ENCODE measurements around the gene SAMD5. TPM values are rescaled to one million over a fixed set of nuclear protein-coding genes. Genes with fewer than 3 reads are reported as not detected.

SAMD5 gene
- total and polyA plus RNA-seq, 9 of the 15 experiments (the other 6 are each of a cell fraction or from before 2014, with no cell fraction given) = 0.15 to 0.91 (median 0.55) TPM

DNA sequence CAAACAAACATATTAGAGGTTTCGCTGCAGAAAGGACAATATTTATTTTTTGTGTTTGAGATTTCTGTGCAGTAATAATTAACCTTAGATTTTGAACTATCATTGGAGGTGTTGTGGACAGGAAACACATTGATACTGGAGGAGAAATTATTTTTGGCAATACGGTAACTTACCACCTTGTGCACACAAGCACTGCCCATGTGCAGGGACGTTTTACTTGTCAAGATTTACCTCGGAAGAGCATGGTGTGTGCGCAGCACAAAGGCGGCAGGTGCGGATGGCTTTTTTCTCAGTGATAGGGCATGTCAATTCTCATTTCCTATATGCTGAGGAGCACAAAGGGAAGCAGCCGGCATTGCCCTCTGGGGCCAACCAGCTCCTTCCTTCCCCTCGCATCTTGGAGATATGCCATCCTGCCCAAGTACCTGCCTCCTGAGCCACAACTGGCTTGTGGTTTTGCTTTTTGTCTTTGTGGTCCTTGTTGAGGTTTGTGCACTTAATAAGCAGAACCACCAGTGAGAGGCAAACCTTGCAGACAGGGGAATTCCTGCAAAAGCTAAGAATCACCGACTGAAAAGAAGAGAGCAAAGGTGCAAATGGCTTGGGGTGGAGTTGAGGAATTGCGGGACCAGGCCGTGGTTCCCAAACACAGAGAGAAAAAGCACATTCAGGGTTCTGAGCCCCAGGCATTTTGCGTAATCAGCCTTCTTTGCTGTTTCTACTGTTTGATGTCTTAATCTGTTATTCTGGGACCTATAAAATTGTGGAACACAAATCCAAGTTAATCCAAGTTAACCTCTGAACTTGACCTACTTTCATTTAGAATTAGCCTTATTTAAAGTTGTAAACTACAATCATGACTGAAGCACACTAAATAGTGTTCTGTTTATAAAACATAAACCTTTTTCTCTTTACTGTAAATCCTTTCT lies 21.9 kb downstream of the SAMD5 start:
- Histone ChIP-seq H3K9me3 (replicated peaks; ENCODE audit: control insufficient read depth, insufficient read depth, low read depth, low read length) (no peaks in the 10 kb centered on the region), H3K9me1 (ENCODE audit: control insufficient read depth, insufficient read depth, low read length) (no peaks in the 10 kb centered on the region), H3K36me3 (ENCODE audit: control insufficient read depth, insufficient read depth, low read length) (no peaks in the 10 kb centered on the region), H3K4me2 (ENCODE audit: insufficient read depth, low read length) (no peak overlapping the region), H3K9ac (ENCODE audit: insufficient read depth in 1 of 2, low read depth in 2 of 2, low read length in 2 of 2) (no peak overlapping the region), H2AFZ (ENCODE audit: low read depth, low read length) (no peak overlapping the region), H4K20me1 (replicated peaks; ENCODE audit: control insufficient read depth, insufficient read depth, low read length) (no peaks in the 10 kb centered on the region), H3K79me2 (ENCODE audit: control insufficient read depth, insufficient read depth, low read length) (no peaks in the 10 kb centered on the region), H3K4me1 (replicated peaks in 1 of 2; ENCODE audit: control insufficient read depth in 2 of 2, insufficient read depth in 2 of 2, low read length in 2 of 2) (0 out of 5 replicates have a peak, but pooled peaks cover 0 to 4% of the 10 kb centered on the region in 2 experiments), H3K27ac (ENCODE audit: extremely low read depth, low read depth, low read length) (no peak overlapping the region), H3K4me3 (no peak overlapping the region), H3K27me3 (ENCODE audit: control insufficient read depth in 2 of 2, insufficient read depth in 2 of 2, low read length in 2 of 2) (peaks cover 3 to 5% of the 10 kb centered on the region in 2 experiments; a peak in 3 of 5 replicates)
- POLR2A ChIA-PET = interaction anchor here (0.7 kb wide), 1 partner anchor 8 kb away, joined by 3 read pairs; no protein-coding TSS in a partner anchor
- WGBS (ENCODE audit: insufficient coverage, low coverage, missing lambda C conversion rate) = 25% methylated on average over 13 of the region's 13 CpGs
- in situ Hi-C loops (cut with MboI) (no loop called here), intact Hi-C loops (cut with micrococcal nuclease) (no loop called here)
- ATAC-seq (no peak), DNase-seq (ENCODE audit: extremely low read depth in 1 of 4, low spot score in 3 of 4) (no peak), FAIRE-seq (no peak)
- CTCF ChIA-PET (ENCODE audit: low intra/inter-chr PET ratio) = interaction anchor here (0.6 kb wide), 1 partner anchor 969 kb away, joined by 3 read pairs; no protein-coding TSS in a partner anchor
- BruUV-seq (replicated peaks) = no TSS peak
- TF ChIP-seq SRSF7 (optimal IDR thresholded peaks at IDR 0.05; ENCODE audit: low read depth, low read length) = no peak
- no peak for TF ChIP-seq BCOR (IDR thresholded peaks at IDR 0.05)
- TF ChIP-seq RAD21 (CRISPR knock-in tag; conservative IDR thresholded peaks at IDR 0.05 in 1 of 2, IDR thresholded peaks at IDR 0.05 in 1 of 2) = no peak
- TF ChIP-seq, protein P1, sequence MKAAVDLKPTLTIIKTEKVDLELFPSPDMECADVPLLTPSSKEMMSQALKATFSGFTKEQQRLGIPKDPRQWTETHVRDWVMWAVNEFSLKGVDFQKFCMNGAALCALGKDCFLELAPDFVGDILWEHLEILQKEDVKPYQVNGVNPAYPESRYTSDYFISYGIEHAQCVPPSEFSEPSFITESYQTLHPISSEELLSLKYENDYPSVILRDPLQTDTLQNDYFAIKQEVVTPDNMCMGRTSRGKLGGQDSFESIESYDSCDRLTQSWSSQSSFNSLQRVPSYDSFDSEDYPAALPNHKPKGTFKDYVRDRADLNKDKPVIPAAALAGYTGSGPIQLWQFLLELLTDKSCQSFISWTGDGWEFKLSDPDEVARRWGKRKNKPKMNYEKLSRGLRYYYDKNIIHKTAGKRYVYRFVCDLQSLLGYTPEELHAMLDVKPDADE (conservative IDR thresholded peaks at IDR 0.05; ENCODE audit: control insufficient read depth, low read depth, low read length) = no peak
- no peak for TF ChIP-seq SMC3 (conservative IDR thresholded peaks at IDR 0.05; ENCODE audit: insufficient read depth, low read depth, low read length)
- TF ChIP-seq SMARCC2 (IDR thresholded peaks at IDR 0.05; ENCODE audit: low read depth) = no peak
- TF ChIP-seq DMBX1 (CRISPR knock-in tag; IDR thresholded peaks at IDR 0.05; ENCODE audit: borderline replicate concordance) = no peak
- TF ChIP-seq ASH1L (IDR thresholded peaks at IDR 0.05; ENCODE audit: borderline replicate concordance, low read depth, partially characterized antibody) = no peak
- no peak for TF ChIP-seq POLR2G (IDR thresholded peaks at IDR 0.05; ENCODE audit: low read depth, low read length)
- no peak for TF ChIP-seq DEAF1 (CRISPR knock-in tag; IDR thresholded peaks at IDR 0.05)
- TF ChIP-seq SPI1 (IDR thresholded peaks at IDR 0.05; ENCODE audit: borderline replicate concordance, low read depth, low read length) = no peak
- no peak for TF ChIP-seq TCFL5 (CRISPR knock-in tag; conservative IDR thresholded peaks at IDR 0.05)
- no peak for TF ChIP-seq POLR2A (conservative IDR thresholded peaks at IDR 0.05)
- TF ChIP-seq RFX1 (IDR thresholded peaks at IDR 0.05) = no peak
- no peak for TF ChIP-seq RBM15 (IDR thresholded peaks at IDR 0.05; ENCODE audit: insufficient read depth, low read length)
- TF ChIP-seq CGGBP1 (CRISPR knock-in tag; IDR thresholded peaks at IDR 0.05) = no peak
- TF ChIP-seq STAG1 (CRISPR knock-in tag; IDR thresholded peaks at IDR 0.05; ENCODE audit: borderline replicate concordance) = no peak
- TF ChIP-seq ZBTB1 (CRISPR knock-in tag; IDR thresholded peaks at IDR 0.05; ENCODE audit: borderline replicate concordance, low read depth) = no peak

All from K562 (cell line).